GM21423 (cell line): Measurements from ENCODE around the gene VPS13D.

Experiments used
- ATAC-seq: cut with Tn5 transposase; IDR thresholded peaks from one replicate; pipeline ENCODE4 v1.9.1; 2021; ENCODE audit warnings: mild to moderate bottlenecking, moderate library complexity; ENCODE audit not compliant: unreplicated experiment

VPS13D gene

GRCh38 chr1:12546771-12547585 lies 317.1 kb downstream of the VPS13D start:
- ATAC-seq, result no peak

- no peak for ATAC-seq
These were observed 317.9 kb downstream of the VPS13D start for GRCh38 chr1:12547586-12548225.

GRCh38 chr1:12548279-12548972 lies 318.6 kb downstream of the VPS13D start:
- no peak for ATAC-seq

GRCh38 chr1:12548973-12549459 lies 319.2 kb downstream of the VPS13D start:
- no peak for ATAC-seq

GRCh38 chr1:12549460-12550349 lies 319.9 kb downstream of the VPS13D start:
- ATAC-seq, result no peak

GRCh38 chr1:12551584-12551983 lies 321.8 kb downstream of the VPS13D start:
- no peak for ATAC-seq

GRCh38 chr1:12552111-12552888 lies 322.5 kb downstream of the VPS13D start:
- no peak for ATAC-seq

- no peak for ATAC-seq
These were observed 323.4 kb downstream of the VPS13D start for GRCh38 chr1:12552951-12553921.

GRCh38 chr1:12553963-12554362 lies 324.1 kb downstream of the VPS13D start:
- ATAC-seq, result no peak

- no peak for ATAC-seq
These were observed 324.9 kb downstream of the VPS13D start for GRCh38 chr1:12554521-12555305.

- ATAC-seq, result no peak
These were observed 325.9 kb downstream of the VPS13D start for GRCh38 chr1:12555411-12556367.

- ATAC-seq, result no peak
These were observed 326.6 kb downstream of the VPS13D start for GRCh38 chr1:12556368-12556930.

- no peak for ATAC-seq
These were observed 327.4 kb downstream of the VPS13D start for GRCh38 chr1:12556957-12557935.

- no peak for ATAC-seq
These were observed 331.3 kb downstream of the VPS13D start for GRCh38 chr1:12561121-12561520.
